ENCODE measurements around the gene MAPKBP1.

MAPKBP1 gene

GRCh38 chr15:41838400-41838897 lies 64.2 kb downstream of the MAPKBP1 start, which contains the start of gene PLA2G4B:
TSS of gene PLA2G4B (plus strand) at chr15:41838847. CDS start at chr15:41838914, 67 bp downstream.
- H3K36me3 Mint-ChIP-seq, result peaks cover 3% of the 10 kb centered on the region
- no peaks in the 10 kb centered on the region for H3K9me3 Mint-ChIP-seq (ENCODE audit: low read depth)
- H3K4me3 Mint-ChIP-seq, result no peak within 1 kb of the TSS
- peaks cover 12% of the 10 kb centered on the region for H3K4me1 Mint-ChIP-seq (ENCODE audit: low read depth)
- H3K27me3 Mint-ChIP-seq, result no peaks in the 10 kb centered on the region
- H3K27ac Mint-ChIP-seq, result no peak within 1 kb of the TSS

GRCh38 chr15:41839781-41840491 lies 65.7 kb downstream of the MAPKBP1 start:
- H3K36me3 Mint-ChIP-seq, result peaks cover 3% of the 10 kb centered on the region
- no peak overlapping the region for H3K27ac Mint-ChIP-seq

DNA sequence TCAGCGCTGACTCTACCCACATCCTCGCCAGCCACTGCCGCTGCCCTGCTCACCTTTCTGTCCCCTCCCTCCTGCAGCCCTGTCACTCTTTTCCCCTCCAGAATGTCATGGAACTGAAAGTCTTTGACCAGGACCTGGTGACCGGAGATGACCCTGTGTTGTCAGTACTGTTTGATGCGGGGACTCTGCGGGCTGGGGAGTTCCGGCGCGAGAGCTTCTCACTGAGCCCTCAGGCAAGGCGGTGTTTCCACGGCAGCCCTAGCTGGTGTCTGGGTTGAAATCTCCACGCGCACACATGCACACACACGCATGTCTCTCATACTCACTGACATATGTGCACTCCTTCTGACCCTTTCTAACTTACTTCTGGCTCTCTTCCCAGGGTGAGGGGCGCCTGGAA lies 66.4 kb downstream of the MAPKBP1 start:
- no peak overlapping the region for H3K4me3 Mint-ChIP-seq
- no peaks in the 10 kb centered on the region for H3K27me3 Mint-ChIP-seq
- no peaks in the 10 kb centered on the region for H3K4me1 Mint-ChIP-seq (ENCODE audit: low read depth)
- H3K9me3 Mint-ChIP-seq (ENCODE audit: low read depth), result no peaks in the 10 kb centered on the region
- H3K36me3 Mint-ChIP-seq, result peaks cover 3% of the 10 kb centered on the region
- no peak overlapping the region for H3K27ac Mint-ChIP-seq

More at GRCh38 chr15:41839781-41840491, 65.7 kb downstream of the MAPKBP1 start:
- H3K27me3 Mint-ChIP-seq, result no peaks in the 10 kb centered on the region
- H3K4me1 Mint-ChIP-seq (ENCODE audit: low read depth), result peaks cover 4% of the 10 kb centered on the region
- no peaks in the 10 kb centered on the region for H3K9me3 Mint-ChIP-seq (ENCODE audit: low read depth)
- no peak overlapping the region for H3K4me3 Mint-ChIP-seq

GRCh38 chr15:41841131-41841530 lies 66.8 kb downstream of the MAPKBP1 start:
- H3K4me1 Mint-ChIP-seq (ENCODE audit: low read depth), result no peaks in the 10 kb centered on the region
- no peak overlapping the region for H3K27ac Mint-ChIP-seq
- H3K4me3 Mint-ChIP-seq, result no peak overlapping the region
- H3K9me3 Mint-ChIP-seq (ENCODE audit: low read depth), result no peaks in the 10 kb centered on the region
- H3K36me3 Mint-ChIP-seq, result peaks cover 3% of the 10 kb centered on the region
- H3K27me3 Mint-ChIP-seq, result no peaks in the 10 kb centered on the region

GRCh38 chr15:41842229-41842628 lies 67.9 kb downstream of the MAPKBP1 start:
- H3K4me3 Mint-ChIP-seq, result no peak overlapping the region
- peaks cover 2% of the 10 kb centered on the region for H3K36me3 Mint-ChIP-seq
- H3K4me1 Mint-ChIP-seq (ENCODE audit: low read depth), result no peaks in the 10 kb centered on the region
- H3K27me3 Mint-ChIP-seq, result no peaks in the 10 kb centered on the region
- H3K27ac Mint-ChIP-seq, result no peak overlapping the region
- H3K9me3 Mint-ChIP-seq (ENCODE audit: low read depth), result no peaks in the 10 kb centered on the region

DNA sequence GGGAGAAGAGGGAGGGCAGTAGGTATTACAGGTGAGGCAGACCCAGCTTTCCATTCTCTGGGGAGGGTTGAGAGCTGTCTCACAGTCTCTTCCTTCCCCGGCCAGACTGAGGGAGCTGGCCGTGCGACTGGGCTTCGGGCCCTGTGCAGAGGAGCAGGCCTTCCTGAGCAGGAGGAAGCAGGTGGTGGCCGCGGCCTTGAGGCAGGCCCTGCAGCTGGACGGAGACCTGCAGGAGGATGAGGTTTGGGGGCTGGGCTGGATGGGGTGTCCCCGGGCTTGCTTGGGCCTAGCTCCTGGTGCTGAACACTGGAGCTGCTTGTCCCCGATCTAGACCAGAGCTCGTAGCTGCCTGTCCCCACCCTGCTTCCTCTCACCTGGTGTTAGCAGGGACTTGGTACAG lies 69.3 kb downstream of the MAPKBP1 start:
- no peaks in the 10 kb centered on the region for H3K4me1 Mint-ChIP-seq (ENCODE audit: low read depth)
- H3K36me3 Mint-ChIP-seq, result no peaks in the 10 kb centered on the region
- no peak overlapping the region for H3K27ac Mint-ChIP-seq
- no peak overlapping the region for H3K4me3 Mint-ChIP-seq
- no peaks in the 10 kb centered on the region for H3K27me3 Mint-ChIP-seq
- no peaks in the 10 kb centered on the region for H3K9me3 Mint-ChIP-seq (ENCODE audit: low read depth)

DNA sequence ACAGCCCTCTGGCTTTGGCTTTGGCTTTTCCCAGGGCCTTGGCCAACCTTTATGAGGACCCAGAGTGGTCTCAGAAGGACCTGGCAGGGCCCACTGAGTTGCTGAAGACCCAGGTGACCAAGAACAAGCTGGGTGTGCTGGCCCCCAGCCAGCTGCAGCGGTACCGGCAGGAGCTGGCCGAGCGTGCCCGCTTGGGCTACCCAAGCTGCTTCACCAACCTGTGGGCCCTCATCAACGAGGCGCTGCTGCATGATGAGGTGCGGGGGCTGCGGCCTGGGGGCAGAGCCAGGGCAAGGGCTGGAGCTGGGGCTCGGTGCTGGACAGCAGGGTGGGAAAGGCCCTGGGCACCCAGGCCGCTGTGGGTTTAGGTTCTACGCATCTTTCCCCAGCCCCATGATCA lies 70.5 kb downstream of the MAPKBP1 start:
- Mint-ChIP-seq H3K4me1 (ENCODE audit: low read depth) (no peaks in the 10 kb centered on the region), H3K27me3 (no peaks in the 10 kb centered on the region), H3K27ac (no peak overlapping the region), H3K9me3 (ENCODE audit: low read depth) (no peaks in the 10 kb centered on the region), H3K36me3 (no peaks in the 10 kb centered on the region), H3K4me3 (no peak overlapping the region)

DNA sequence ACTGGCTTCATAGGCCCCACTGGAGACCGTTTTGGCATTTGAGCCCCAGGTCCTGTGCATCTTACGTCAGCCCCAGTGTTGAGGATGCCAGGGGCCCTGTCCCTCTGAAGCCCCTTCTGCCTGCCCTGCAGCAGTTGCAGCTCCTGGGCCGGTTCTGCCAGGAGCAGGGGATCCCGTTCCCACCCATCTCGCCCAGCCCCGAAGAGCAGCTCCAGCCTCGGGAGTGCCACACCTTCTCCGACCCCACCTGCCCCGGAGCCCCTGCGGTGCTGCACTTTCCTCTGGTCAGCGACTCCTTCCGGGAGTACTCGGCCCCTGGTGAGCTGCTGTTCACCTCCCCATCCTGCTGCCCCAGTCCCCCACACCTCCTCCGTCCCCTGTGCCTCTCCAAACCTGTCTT lies 72.9 kb downstream of the MAPKBP1 start:
- Mint-ChIP-seq H3K9me3 (ENCODE audit: low read depth) (no peaks in the 10 kb centered on the region), H3K4me3 (no peak overlapping the region), H3K4me1 (ENCODE audit: low read depth) (peaks cover 1% of the 10 kb centered on the region), H3K27me3 (no peaks in the 10 kb centered on the region), H3K27ac (no peak overlapping the region), H3K36me3 (no peaks in the 10 kb centered on the region)

DNA sequence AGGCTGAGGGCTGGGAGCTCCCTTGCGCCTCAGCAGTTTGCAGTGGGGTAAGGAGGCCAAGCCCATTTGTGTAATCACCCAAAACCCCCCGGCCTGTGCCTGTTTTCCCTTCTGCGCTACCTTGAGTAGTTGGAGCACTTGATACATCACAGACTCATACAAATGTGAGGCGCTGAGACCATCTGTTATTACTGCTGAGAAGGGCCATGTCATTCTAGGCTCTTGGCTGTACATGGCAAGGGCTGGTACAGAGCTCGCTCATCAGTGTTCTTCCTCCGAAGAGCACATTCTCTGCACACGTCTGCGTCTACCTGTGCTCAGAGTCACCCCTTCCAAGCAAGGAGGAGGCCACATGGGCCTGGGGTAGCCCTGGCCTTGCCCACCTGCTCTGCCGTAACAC lies 73.7 kb downstream of the MAPKBP1 start:
- Mint-ChIP-seq H3K4me1 (ENCODE audit: low read depth) (peaks cover 1% of the 10 kb centered on the region), H3K27me3 (no peaks in the 10 kb centered on the region), H3K36me3 (no peaks in the 10 kb centered on the region), H3K27ac (no peak overlapping the region), H3K9me3 (ENCODE audit: low read depth) (no peaks in the 10 kb centered on the region), H3K4me3 (no peak overlapping the region)

DNA sequence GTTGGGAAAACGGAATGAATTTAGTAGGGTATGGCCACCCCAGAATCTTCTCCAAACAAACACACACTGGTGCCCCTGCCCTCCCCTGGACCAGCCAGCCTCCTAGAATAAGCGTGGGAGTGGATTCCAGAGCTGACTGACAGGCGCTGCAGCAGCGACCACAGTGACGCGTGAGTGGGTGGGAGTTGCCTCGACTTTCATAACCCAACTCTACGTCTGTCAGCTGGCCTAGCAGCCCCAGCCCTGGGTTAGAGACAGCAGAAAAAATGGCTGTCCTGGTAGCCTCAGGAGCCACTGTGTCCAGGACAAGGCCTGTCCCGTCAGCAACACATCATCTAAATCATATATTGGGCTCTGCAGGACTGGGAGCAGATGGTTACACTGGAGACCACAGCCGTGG lies 74.3 kb downstream of the MAPKBP1 start:
- no peak overlapping the region for H3K27ac Mint-ChIP-seq
- no peaks in the 10 kb centered on the region for H3K36me3 Mint-ChIP-seq

GRCh38 chr15:41849204-41849603 lies 74.9 kb downstream of the MAPKBP1 start:
- Mint-ChIP-seq H3K4me3 (no peak overlapping the region), H3K27ac (no peak overlapping the region), H3K9me3 (ENCODE audit: low read depth) (no peaks in the 10 kb centered on the region), H3K36me3 (no peaks in the 10 kb centered on the region), H3K4me1 (ENCODE audit: low read depth) (peaks cover 1% of the 10 kb centered on the region), H3K27me3 (no peaks in the 10 kb centered on the region)

More for the DNA sequence above, 74.3 kb downstream of the MAPKBP1 start:
- no peak overlapping the region for H3K4me3 Mint-ChIP-seq
- H3K9me3 Mint-ChIP-seq (ENCODE audit: low read depth), result no peaks in the 10 kb centered on the region
- peaks cover 1% of the 10 kb centered on the region for H3K4me1 Mint-ChIP-seq (ENCODE audit: low read depth)
- H3K27me3 Mint-ChIP-seq, result no peaks in the 10 kb centered on the region

DNA sequence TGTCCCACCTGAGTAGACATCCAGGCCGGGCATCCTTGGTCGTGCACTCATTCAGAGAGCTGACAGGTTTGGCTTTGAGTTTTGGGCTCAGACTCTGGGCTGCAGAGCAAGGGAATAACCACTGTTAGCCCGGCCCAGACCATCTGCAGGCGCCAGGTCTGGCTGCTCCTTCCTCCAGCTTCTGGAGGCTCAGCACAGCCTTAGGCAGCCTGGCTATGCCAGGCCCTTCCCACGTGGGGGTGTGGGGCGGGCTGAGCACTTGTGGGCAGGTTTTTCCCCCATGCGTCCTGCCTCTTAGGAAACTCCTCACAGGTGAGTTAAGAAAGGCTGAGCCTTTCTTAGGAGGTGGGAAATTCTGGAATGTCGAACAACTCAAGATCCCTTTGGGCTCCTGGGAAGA lies 75.6 kb downstream of the MAPKBP1 start:
- peaks cover 1% of the 10 kb centered on the region for H3K4me1 Mint-ChIP-seq (ENCODE audit: low read depth)
- H3K27me3 Mint-ChIP-seq, result no peaks in the 10 kb centered on the region
- H3K27ac Mint-ChIP-seq, result no peak overlapping the region
- H3K9me3 Mint-ChIP-seq (ENCODE audit: low read depth), result no peaks in the 10 kb centered on the region
- H3K4me3 Mint-ChIP-seq, result no peak overlapping the region
- no peaks in the 10 kb centered on the region for H3K36me3 Mint-ChIP-seq

GRCh38 chr15:41850482-41851166 lies 76.3 kb downstream of the MAPKBP1 start:
- Mint-ChIP-seq H3K4me1 (ENCODE audit: low read depth) (peaks cover 1% of the 10 kb centered on the region), H3K36me3 (no peaks in the 10 kb centered on the region), H3K4me3 (no peak overlapping the region), H3K27ac (peak overlapping the region; percentile 61), H3K27me3 (no peaks in the 10 kb centered on the region), H3K9me3 (ENCODE audit: low read depth) (no peaks in the 10 kb centered on the region)

- Mint-ChIP-seq H3K27ac (no peak overlapping the region), H3K4me1 (ENCODE audit: low read depth) (peaks cover 1% of the 10 kb centered on the region), H3K36me3 (no peaks in the 10 kb centered on the region)
Measured at GRCh38 chr15:41851167-41851523, 76.9 kb downstream of the MAPKBP1 start.

GRCh38 chr15:41851755-41852370 lies 77.6 kb downstream of the MAPKBP1 start:
- Mint-ChIP-seq H3K27ac (no peak overlapping the region), H3K27me3 (no peaks in the 10 kb centered on the region), H3K4me3 (no peak overlapping the region), H3K9me3 (ENCODE audit: low read depth) (no peaks in the 10 kb centered on the region), H3K4me1 (ENCODE audit: low read depth) (peaks cover 1% of the 10 kb centered on the region), H3K36me3 (no peaks in the 10 kb centered on the region)

More at GRCh38 chr15:41851167-41851523, 76.9 kb downstream of the MAPKBP1 start:
- no peak overlapping the region for H3K4me3 Mint-ChIP-seq
- H3K27me3 Mint-ChIP-seq, result no peaks in the 10 kb centered on the region
- H3K9me3 Mint-ChIP-seq (ENCODE audit: low read depth), result no peaks in the 10 kb centered on the region

All from activated naive CD8-positive, alpha-beta T cell (primary cell).